HL-60 (cell line): ENCODE results near the gene CPVL.

ENCODE experiments used
- CTCF ChIP-seq: IDR thresholded peaks from one replicate; pipeline ENCODE4 v1.5.1; 2011; ENCODE audit warnings: low read length, control low read depth, inconsistent platforms; ENCODE audit not compliant: insufficient read depth
- GABPA ChIP-seq: IDR thresholded peaks from 2 replicates; pipeline ENCODE4 v1.6.1; 2012; ENCODE audit warnings: low read depth
- POLR2AphosphoS5 ChIP-seq: IDR thresholded peaks from 2 replicates; pipeline ENCODE4 v1.6.1; 2012; ENCODE audit warnings: low read depth
- REST ChIP-seq: IDR thresholded peaks from 2 replicates; pipeline ENCODE4 v1.6.1; 2012; ENCODE audit warnings: low read depth; ENCODE audit not compliant: insufficient replicate concordance
- SPI1 ChIP-seq: IDR thresholded peaks from 2 replicates; pipeline ENCODE4 v1.6.1; 2012; ENCODE audit warnings: low read depth, mild to moderate bottlenecking, borderline replicate concordance

- no peak for TF ChIP-seq CTCF
- TF ChIP-seq GABPA: no peak
- no peak for TF ChIP-seq REST
- TF ChIP-seq POLR2AphosphoS5: no peak
- no peak for TF ChIP-seq SPI1
Observed at GRCh38 chr7:28964056-28964455, 182.3 kb downstream of the CPVL start.
